ENCODE results near the gene CNTN1.

CNTN1 gene

GRCh38 chr12:40819436-40820108, 127.3 kb downstream of the CNTN1 start:
- no peak overlapping the region for H3K4me3 ChIP-seq (replicated peaks; ENCODE audit: low read depth, low read length)
- no peak for TF ChIP-seq CTCF (IDR thresholded peaks at IDR 0.05; ENCODE audit: low read length, missing control alignments)
- DNase-seq (ENCODE audit: low read depth): no peak

- TF ChIP-seq CTCF (IDR thresholded peaks at IDR 0.05; ENCODE audit: low read length, missing control alignments): no peak
- no peak for DNase-seq (ENCODE audit: low read depth)
- no peak overlapping the region for H3K4me3 ChIP-seq (replicated peaks; ENCODE audit: low read depth, low read length)
These were observed 128.7 kb downstream of the CNTN1 start for GRCh38 chr12:40820794-40821484.

GRCh38 chr12:40825156-40825555, 132.9 kb downstream of the CNTN1 start:
- no peak for DNase-seq (ENCODE audit: low read depth)
- TF ChIP-seq CTCF (IDR thresholded peaks at IDR 0.05; ENCODE audit: low read length, missing control alignments): no peak
- H3K4me3 ChIP-seq (replicated peaks; ENCODE audit: low read depth, low read length): no peak overlapping the region

GRCh38 chr12:40827683-40828592, 135.7 kb downstream of the CNTN1 start:
- no peak for TF ChIP-seq CTCF (IDR thresholded peaks at IDR 0.05; ENCODE audit: low read length, missing control alignments)
- no peak overlapping the region for H3K4me3 ChIP-seq (replicated peaks; ENCODE audit: low read depth, low read length)
- DNase-seq (ENCODE audit: low read depth): no peak

- no peak for TF ChIP-seq CTCF (IDR thresholded peaks at IDR 0.05; ENCODE audit: low read length, missing control alignments)
- no peak overlapping the region for H3K4me3 ChIP-seq (replicated peaks; ENCODE audit: low read depth, low read length)
- DNase-seq (ENCODE audit: low read depth): no peak
These were observed 136.4 kb downstream of the CNTN1 start for GRCh38 chr12:40828593-40828990.

- TF ChIP-seq CTCF (IDR thresholded peaks at IDR 0.05; ENCODE audit: low read length, missing control alignments): no peak
- no peak overlapping the region for H3K4me3 ChIP-seq (replicated peaks; ENCODE audit: low read depth, low read length)
- no peak for DNase-seq (ENCODE audit: low read depth)
These were observed 137.5 kb downstream of the CNTN1 start for GRCh38 chr12:40829738-40830144.
